Breast epithelium (tissue), 3 donors: ENCODE results near the gene PARVB.

Experiments
- CTCF ChIP-seq, 3 donors: fragments of 450-650 bp; IDR thresholded peaks; one replicate each; pipeline ENCODE4 v1.5.1; 2016 to 2017; ENCODE audit warnings: antibody characterized with exemption in 3 of 3, mild to moderate bottlenecking in 3 of 3, moderate library complexity in 3 of 3
- POLR2A ChIP-seq: fragments of 450-650 bp; IDR thresholded peaks from one replicate; pipeline ENCODE4 v1.6.1; 2016; ENCODE audit warnings: antibody characterized with exemption, mild to moderate bottlenecking, moderate library complexity

GRCh38 chr22:44218071-44218470, 194.0 kb downstream of the PARVB start:
- TF ChIP-seq CTCF (IDR thresholded peaks at IDR 0.05) (no peak), POLR2A (no peak)
